Measurements from ENCODE around the gene TTN. TPM values are rescaled to one million over a fixed set of nuclear protein-coding genes. Genes with fewer than 3 reads are reported as not detected.
"Not testable (repeated sequence)": the region's sequence is repeated elsewhere in the genome, so short reads cannot be mapped to it uniquely, and the experiment has no call there.

The TTN gene
- total RNA-seq, 1 donor from 2014 or later, result 1.5 TPM

GRCh38 chr2:178527592-178527991 is 279.6 kb downstream of the TTN start:
- ATAC-seq, result no peak

GRCh38 chr2:178526256-178526655 is 281.0 kb downstream of the TTN start:
- no peak for ATAC-seq

- ATAC-seq, result not testable (repeated sequence)
These were observed 281.8 kb downstream of the TTN start for GRCh38 chr2:178525460-178525859.

- not testable (repeated sequence) for ATAC-seq
These were observed 282.2 kb downstream of the TTN start for GRCh38 chr2:178525010-178525409.

- ATAC-seq, result no peak
These were observed 283.6 kb downstream of the TTN start for GRCh38 chr2:178523596-178524134.

GRCh38 chr2:178522950-178523595 is 284.1 kb downstream of the TTN start:
- peak; percentile 99 for ATAC-seq

- no peak for ATAC-seq
These were observed 285.7 kb downstream of the TTN start for GRCh38 chr2:178521304-178522150.

- no peak for ATAC-seq
These were observed 289.7 kb downstream of the TTN start for GRCh38 chr2:178517496-178517895.

- ATAC-seq, result no peak
These were observed 292.6 kb downstream of the TTN start for GRCh38 chr2:178514664-178515063.

- ATAC-seq, result no peak
These were observed 293.3 kb downstream of the TTN start for GRCh38 chr2:178513876-178514275.

GRCh38 chr2:178512484-178512883 is 294.7 kb downstream of the TTN start:
- ATAC-seq, result no peak

GRCh38 chr2:178510384-178510783 is 296.8 kb downstream of the TTN start:
- no peak for ATAC-seq

GRCh38 chr2:178508646-178509045 is 298.6 kb downstream of the TTN start:
- ATAC-seq, result no peak

- no peak for ATAC-seq
These were observed 300.3 kb downstream of the TTN start for GRCh38 chr2:178506949-178507348.

- ATAC-seq, result no peak
These were observed 300.7 kb downstream of the TTN start for GRCh38 chr2:178506524-178506923.

- no peak for ATAC-seq
These were observed 301.1 kb downstream of the TTN start for GRCh38 chr2:178506101-178506500.

- no peak for ATAC-seq
These were observed 304.5 kb downstream of the TTN start for GRCh38 chr2:178502751-178503150.

- no peak for ATAC-seq
These were observed 307.6 kb downstream of the TTN start for GRCh38 chr2:178499640-178500039.

GRCh38 chr2:178498137-178498536 is 309.1 kb downstream of the TTN start:
- no peak for ATAC-seq

- ATAC-seq, result no peak
These were observed 311.2 kb downstream of the TTN start for GRCh38 chr2:178496049-178496448.

GRCh38 chr2:178491612-178492011 is 315.6 kb downstream of the TTN start:
- no peak for ATAC-seq

GRCh38 chr2:178485356-178485755 is 321.9 kb downstream of the TTN start:
- no peak for ATAC-seq

GRCh38 chr2:178484245-178485041 is 322.8 kb downstream of the TTN start:
- ATAC-seq, result no peak

Data from esophagus mucosa (tissue), 1 donor.